Activated T-cell treated with anti-CD3 and anti-CD28 coated beads, Interleukin-2, amount 50 U/mL, for 4 hours (primary cell): ENCODE measurements around the gene AIF1L. TPM values are rescaled to one million over a fixed set of nuclear protein-coding genes. Genes with fewer than 3 reads are reported as not detected.

Experiments used
- ATAC-seq, 2 donors: fragments of 200-7000 bp; cut with Tn5 transposase; one replicate each; pipeline ENCODE4 v1.10.0; 2021
- DNase-seq: peaks from one replicate; pipeline ENCODE4 v3.0.0-alpha.2; 2020
- H3K27me3 Mint-ChIP-seq: one replicate; pipeline ENCODE4 v1.8.0; 2021; ENCODE audit warnings: low read depth, mixed read lengths
- H3K36me3 Mint-ChIP-seq: one replicate; pipeline ENCODE4 v1.8.0; 2022; ENCODE audit warnings: mixed read lengths; ENCODE audit not compliant: insufficient read depth
- H3K4me1 Mint-ChIP-seq: one replicate; pipeline ENCODE4 v1.8.0; 2021; ENCODE audit warnings: low read depth, mixed read lengths
- H3K4me3 Mint-ChIP-seq: one replicate; pipeline ENCODE4 v1.8.0; 2021; ENCODE audit warnings: mild to moderate bottlenecking, moderate library complexity, mixed read lengths
- H3K9me3 Mint-ChIP-seq: one replicate; pipeline ENCODE4 v1.8.0; 2021; ENCODE audit warnings: mixed read lengths
- total RNA-seq, 3 donors: library from RNA; stranded (reverse); gene quantifications; one replicate each; pipeline ENCODE4 v1.2.1, GENCODE V29; 2021

The AIF1L gene
- 1 to 10 TPM in 1 of 3 donors, under 1 TPM in 2; 0.13 to 2.0 (median 0.27) TPM for total RNA-seq

DNA sequence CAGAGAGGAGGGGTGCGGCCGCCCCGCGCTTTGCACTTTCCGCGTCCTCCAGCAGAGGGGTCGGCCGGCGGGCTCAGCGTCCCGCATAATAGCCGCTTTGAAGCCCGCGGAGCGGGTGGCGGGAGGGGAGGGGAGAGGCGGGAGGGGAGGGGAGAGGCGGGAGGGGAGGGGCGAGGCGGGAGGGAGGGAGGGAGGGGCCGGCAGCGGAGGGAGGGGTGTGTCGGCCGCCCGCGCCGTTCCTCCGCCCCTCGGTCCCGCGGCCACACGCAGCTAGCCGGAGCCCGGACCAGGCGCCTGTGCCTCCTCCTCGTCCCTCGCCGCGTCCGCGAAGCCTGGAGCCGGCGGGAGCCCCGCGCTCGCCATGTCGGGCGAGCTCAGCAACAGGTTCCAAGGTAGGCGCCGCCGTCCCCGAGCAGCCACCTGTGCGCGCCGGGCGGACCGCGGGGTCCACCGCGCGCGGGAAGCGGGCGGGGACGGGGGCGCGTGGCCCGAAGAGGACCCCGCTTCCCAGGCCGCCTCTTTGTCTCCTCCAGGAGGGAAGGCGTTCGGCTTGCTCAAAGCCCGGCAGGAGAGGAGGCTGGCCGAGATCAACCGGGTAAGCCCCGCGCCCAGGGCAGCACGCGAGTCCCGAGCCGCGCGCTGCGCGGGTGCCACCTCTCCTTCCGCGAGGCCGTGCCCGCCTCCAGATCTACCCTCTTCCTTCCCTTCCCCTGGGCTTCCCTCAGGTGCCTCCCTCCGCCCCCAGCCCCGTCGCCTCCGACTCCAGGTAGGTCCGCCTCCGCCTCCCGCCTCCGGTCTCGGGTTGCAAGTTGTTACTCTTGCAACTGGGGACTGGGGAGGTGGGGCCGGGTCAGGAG is at the start of gene AIF1L:
Gene AIF1L (plus strand): TSS at position 263 of the 857 bp plus-strand sequence. CDS start 99 bp downstream, at position 362.
- peak; percentile 18 for DNase-seq
- peaks cover 33% of the 10 kb centered on the region for H3K27me3 Mint-ChIP-seq
- H3K4me1 Mint-ChIP-seq = peaks cover 11% of the 10 kb centered on the region
- H3K9me3 Mint-ChIP-seq = no peaks in the 10 kb centered on the region
- no peaks in the 10 kb centered on the region for H3K36me3 Mint-ChIP-seq
- ATAC-seq = peak; percentile 61 to 62
- H3K4me3 Mint-ChIP-seq = peak within 1 kb of the TSS; percentile 62

DNA sequence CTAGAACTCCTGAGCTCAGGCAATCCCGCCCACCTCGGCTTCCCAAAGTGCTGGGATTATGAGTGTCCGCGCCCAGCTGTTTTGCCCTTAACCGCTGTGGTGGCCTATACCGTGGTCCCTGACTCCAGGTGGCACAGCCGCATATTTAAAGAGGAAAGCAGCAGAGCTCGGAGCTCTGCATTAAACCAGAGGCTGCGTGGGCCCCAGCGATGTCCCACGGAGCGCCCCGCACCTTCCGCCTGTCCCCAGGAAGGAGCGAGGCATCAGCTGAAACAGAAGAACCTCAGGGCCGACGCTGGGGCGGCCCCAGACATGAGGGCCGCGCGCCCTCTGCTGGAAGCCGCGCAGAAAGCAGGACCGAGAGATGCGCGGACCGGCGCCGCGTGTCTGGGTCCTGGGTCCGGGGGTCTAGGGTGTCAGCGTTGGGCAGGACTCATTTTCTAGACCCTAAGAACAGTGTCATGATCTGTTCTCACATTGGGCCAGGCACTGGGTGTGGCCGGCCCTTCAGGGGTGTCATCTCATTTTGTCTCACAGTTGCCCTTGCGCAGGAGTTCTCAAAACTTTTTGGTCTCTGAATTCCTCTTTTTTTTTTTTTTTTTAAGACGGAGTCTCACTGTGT is 49.6 kb upstream of the AIF1L start:
- ATAC-seq (peak; percentile 90), DNase-seq (peak; percentile 64)
- H3K9me3 Mint-ChIP-seq = no peaks in the 10 kb centered on the region
- peaks cover 4% of the 10 kb centered on the region for H3K4me1 Mint-ChIP-seq
- no peaks in the 10 kb centered on the region for H3K27me3 Mint-ChIP-seq
- peak overlapping the region; percentile 36 for H3K4me3 Mint-ChIP-seq
- H3K36me3 Mint-ChIP-seq = no peaks in the 10 kb centered on the region

DNA sequence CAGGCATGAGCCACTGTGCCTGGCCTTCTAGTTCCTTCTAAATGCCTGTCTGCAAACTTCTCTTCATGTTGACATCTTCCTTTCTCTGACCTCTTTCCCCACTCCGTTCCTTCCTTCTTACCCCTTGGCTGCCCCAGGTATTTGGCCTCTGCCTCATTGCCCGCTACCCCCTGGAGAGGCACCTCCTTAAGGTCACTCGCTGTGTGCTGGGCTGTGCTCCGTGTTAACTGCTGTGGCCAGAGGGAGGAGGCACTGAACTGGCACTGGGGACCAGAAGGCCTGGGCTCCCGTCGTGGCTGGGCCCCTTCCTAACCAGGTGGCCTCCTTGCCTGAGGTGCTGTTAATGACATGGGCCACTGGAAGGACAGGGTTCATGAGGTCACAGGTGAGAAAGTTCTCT is 48.0 kb upstream of the AIF1L start:
- Mint-ChIP-seq H3K4me3 (no peak overlapping the region), H3K36me3 (no peaks in the 10 kb centered on the region), H3K27me3 (no peaks in the 10 kb centered on the region), H3K4me1 (peaks cover 4% of the 10 kb centered on the region), H3K9me3 (no peaks in the 10 kb centered on the region)
- ATAC-seq (no peak), DNase-seq (no peak)

DNA sequence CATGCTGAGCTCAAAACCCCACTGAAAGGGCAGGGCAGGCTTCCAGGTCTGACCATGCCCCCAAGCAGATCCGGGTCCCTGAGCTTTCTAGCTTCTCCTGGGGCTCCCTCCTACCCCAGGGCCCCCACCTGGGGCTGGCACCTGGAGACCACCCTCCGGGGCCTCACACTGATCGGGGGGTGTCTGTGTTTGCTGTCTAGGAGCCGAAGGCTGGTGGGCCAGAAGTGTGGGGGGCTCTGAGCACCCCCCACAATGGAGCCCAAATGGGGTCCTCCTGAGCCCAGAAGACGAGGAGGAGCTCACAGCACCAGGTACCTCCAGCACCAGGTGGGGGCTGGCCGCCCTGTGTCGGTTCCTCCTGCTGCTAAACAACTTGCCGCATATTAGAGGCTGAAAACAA is 47.5 kb upstream of the AIF1L start:
- ATAC-seq (no peak), DNase-seq (no peak)
- Mint-ChIP-seq H3K36me3 (no peaks in the 10 kb centered on the region), H3K9me3 (no peaks in the 10 kb centered on the region), H3K4me3 (no peak overlapping the region), H3K27me3 (no peaks in the 10 kb centered on the region), H3K4me1 (peaks cover 4% of the 10 kb centered on the region)

DNA sequence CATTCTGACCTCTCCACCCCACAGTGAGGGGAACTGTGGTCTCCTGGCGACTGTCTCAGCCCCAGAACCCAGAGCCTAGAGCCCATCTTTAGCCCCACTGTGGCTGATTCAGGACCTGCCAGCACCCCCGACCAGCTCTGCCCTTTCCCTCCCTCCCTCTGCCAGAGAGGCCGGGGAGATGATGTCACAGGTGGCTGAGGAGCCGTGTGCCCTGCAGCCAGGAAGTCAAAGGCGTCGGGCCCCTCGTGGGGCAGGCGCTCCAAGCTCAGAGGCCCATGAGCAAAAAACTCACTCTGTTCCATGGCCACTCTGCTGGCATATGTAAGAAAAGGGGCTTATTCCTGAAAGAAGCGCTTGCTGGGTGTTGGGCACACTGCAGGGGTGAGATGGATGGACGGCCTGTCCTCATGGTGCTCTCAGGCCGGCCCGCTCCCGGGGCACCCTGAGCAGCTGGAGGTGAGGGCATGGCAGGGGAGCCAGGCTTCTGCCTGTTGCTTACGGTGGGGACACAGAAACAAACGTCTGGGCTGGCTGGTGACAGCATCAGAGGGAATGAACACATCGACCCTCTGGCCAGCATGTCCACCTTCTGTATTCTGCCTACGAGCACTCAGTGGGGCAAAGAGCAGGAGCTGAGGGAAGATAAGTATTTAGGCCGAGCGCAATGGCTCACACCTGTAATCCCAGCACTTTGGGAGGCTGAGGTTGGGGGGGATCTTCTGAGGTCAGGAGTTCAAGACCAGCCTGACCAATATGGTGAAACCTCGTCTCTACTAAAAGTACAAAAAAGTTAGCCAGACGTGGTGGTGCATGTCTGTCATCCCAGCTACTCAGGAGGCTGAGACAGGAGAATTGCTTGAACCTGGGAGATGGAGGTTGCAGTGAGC is 46.3 kb upstream of the AIF1L start:
- Mint-ChIP-seq H3K9me3 (no peaks in the 10 kb centered on the region), H3K36me3 (no peaks in the 10 kb centered on the region), H3K27me3 (no peaks in the 10 kb centered on the region), H3K4me3 (no peak overlapping the region), H3K4me1 (peaks cover 4% of the 10 kb centered on the region)
- DNase-seq = no peak
- ATAC-seq = no peak

DNA sequence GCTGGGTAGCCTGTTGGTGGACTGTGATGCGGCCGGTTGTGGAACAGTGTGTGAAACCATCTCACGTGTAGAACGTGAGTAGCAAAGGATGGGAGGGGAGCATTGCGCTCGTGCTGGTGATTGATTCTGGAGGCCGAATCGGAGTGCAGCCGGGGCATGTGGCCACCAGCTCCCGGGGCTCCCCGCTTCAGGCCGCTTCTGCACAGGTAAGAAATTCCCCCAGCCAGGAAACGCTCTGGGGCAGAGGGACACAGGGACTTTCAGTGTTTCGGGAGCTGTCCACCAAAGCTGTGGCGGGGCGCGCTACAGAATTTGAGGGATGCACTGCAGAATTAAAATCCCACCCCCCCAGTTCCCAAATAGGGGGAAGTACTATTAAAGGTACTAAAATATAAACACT is 45.5 kb upstream of the AIF1L start:
- ATAC-seq = no peak
- peaks cover 2% of the 10 kb centered on the region for H3K4me1 Mint-ChIP-seq
- H3K9me3 Mint-ChIP-seq = no peaks in the 10 kb centered on the region
- H3K4me3 Mint-ChIP-seq = no peak overlapping the region
- DNase-seq = no peak
- H3K36me3 Mint-ChIP-seq = no peaks in the 10 kb centered on the region
- no peaks in the 10 kb centered on the region for H3K27me3 Mint-ChIP-seq

DNA sequence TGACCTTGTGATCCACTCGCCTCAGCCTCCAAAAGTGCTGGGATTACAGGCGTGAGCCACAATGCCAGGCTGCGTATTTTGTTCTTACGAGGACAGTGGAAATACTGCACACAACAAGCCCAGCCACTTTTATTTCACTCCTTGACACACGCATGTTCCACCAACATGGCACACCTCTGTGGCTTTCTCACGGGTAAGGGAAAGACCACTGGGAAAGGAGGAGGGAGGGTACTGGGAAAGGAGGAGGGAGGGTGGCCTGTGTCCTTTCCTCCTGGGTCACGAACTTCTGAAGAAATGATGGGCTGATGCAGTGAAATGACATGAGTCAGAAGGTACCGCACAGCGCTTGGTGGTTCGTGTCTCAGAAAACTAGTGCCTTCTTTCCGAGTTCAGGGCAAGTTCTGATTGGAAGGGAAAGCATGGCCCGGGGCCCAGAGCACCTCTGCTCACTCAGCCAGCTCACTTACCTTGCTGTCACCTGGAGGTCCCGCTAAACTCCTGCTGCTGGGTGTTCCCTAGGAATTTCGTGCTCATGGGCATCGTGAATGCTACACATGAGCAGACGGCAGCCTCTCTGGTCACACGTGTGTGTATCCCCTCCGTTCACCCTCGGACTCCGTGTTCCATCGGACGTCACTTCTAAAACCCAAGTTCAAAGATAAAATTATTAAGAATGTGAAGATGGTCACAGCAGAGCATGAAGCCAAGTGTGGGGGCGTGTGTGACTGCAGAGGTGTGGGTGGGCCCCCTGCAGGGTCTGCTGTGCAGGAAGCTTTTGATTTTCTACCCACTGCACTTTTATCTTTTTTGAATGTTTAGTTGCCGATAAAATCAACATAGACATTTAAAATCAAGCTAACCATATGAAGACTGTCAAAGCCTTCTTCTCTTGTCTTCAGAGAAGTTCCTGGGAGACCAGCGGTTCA is 44.5 kb upstream of the AIF1L start:
- Mint-ChIP-seq H3K36me3 (no peaks in the 10 kb centered on the region), H3K27me3 (no peaks in the 10 kb centered on the region)
- DNase-seq = no peak

DNA sequence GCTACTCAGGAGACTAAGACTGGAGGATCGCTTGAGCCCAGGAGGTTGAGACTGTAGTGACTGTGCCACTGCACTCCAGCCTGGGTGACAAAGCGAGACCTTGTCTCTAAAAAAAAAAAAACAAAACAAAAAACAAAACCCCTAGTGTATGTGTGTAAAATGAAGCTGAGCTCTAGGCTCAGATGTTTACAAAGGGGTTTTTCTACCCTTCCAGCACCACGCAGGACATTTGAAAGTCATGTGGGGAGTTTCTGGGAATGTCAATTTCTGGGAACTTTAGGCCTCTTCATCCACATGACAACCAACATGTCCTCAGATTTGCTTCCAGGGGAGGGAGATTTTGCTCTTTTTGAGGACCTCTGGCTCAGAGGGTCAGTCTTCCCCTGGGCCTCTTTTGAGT is 42.4 kb upstream of the AIF1L start:
- Mint-ChIP-seq H3K27me3 (no peaks in the 10 kb centered on the region), H3K4me1 (no peaks in the 10 kb centered on the region), H3K4me3 (no peak overlapping the region), H3K9me3 (no peaks in the 10 kb centered on the region), H3K36me3 (no peaks in the 10 kb centered on the region)
- DNase-seq (no peak), ATAC-seq (no peak)

More for the DNA sequence above, 44.5 kb upstream of the AIF1L start:
- Mint-ChIP-seq H3K4me3 (no peak overlapping the region), H3K4me1 (peaks cover under 1% of the 10 kb centered on the region), H3K9me3 (no peaks in the 10 kb centered on the region)
- ATAC-seq = no peak

DNA sequence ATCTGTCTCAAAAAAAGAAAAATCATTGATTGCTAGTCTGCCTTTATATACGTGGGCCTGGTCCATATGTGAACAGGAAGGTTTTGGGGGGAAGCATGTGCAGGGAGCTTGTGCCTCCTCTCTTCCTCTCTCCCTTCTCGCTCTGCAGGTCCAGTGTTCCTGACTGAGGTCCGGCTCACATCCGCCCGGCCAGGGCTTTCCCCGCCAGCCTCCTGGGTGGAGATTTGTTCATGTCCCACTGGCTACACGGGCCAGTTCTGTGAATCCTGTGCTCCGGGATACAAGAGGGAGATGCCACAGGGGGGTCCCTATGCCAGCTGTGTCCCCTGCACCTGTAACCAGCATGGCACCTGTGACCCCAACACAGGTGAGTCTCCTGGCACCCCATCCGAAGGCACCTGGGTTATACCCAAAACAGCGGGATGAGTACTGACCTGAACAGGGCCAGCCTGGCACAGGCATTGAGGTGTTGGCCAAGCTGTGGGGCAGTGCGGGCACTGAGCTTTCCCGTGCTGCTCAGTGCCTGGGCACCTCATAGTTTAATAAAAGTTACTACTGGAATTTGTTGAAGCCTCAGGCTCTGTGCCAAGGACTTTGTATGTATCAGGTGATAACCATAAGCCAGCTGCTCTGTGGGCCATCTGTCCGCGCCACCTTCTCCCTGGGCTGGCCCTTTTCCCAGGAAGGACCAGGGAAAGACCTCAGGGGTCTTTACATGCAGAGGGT is 39.4 kb upstream of the AIF1L start:
- Mint-ChIP-seq H3K36me3 (no peaks in the 10 kb centered on the region), H3K9me3 (no peaks in the 10 kb centered on the region), H3K4me3 (no peak overlapping the region), H3K4me1 (no peaks in the 10 kb centered on the region), H3K27me3 (no peaks in the 10 kb centered on the region)
- ATAC-seq (no peak), DNase-seq (no peak)

DNA sequence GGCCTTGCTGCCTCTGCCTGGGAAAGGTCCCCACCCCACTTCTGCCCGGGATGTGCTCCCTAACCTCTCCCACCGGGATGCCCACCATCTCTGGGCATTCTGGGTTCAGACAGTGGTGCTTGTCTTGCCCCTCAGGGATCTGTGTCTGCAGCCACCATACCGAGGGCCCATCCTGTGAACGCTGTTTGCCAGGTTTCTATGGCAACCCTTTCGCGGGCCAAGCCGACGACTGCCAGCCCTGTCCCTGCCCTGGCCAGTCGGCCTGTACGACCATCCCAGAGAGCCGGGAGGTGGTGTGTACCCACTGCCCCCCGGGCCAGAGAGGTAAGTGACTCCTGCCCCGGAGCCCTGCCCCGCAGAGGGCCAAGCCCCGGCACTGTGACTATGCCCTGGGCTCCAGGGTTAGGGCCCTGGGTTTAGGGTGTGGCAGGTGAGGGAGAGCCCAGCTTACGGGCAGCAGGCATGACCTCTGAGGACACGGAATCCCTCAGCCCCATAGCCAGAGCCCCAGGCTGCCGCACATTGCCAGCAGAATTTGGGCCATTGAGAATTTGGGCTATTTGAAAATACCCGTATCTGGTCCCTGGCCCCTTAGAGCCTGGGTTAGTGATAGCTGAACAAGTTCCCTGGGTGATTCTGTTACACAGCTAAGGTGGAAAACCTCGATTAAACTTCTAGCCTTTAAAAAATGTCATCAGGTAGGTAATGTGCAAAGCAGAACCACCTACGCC is 35.3 kb upstream of the AIF1L start:
- ATAC-seq = no peak
- Mint-ChIP-seq H3K4me1 (no peaks in the 10 kb centered on the region), H3K27me3 (peaks cover 3% of the 10 kb centered on the region), H3K9me3 (no peaks in the 10 kb centered on the region), H3K36me3 (no peaks in the 10 kb centered on the region), H3K4me3 (no peak overlapping the region)
- no peak for DNase-seq

DNA sequence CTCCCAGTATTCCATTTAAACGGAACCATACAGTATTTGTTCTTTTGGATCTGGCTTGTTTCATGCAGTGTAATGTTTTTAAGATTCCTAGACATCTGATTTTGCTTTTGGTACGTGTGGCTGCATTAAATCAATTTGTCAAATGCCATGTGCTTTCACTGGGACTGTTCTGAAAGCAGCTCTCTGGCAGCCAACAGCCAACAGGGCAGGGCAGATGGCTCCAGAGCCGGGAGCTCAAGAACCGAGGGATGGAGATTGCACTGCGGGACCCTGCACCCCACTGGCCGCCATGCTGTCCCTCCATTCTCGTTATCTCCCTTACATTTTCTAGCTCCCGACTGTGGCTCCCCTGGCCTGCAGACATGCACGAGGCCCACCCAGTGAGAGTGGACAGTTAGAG is 33.4 kb upstream of the AIF1L start:
- no peaks in the 10 kb centered on the region for H3K9me3 Mint-ChIP-seq
- ATAC-seq (no peak), DNase-seq (no peak)
- peaks cover 3% of the 10 kb centered on the region for H3K27me3 Mint-ChIP-seq
- H3K4me1 Mint-ChIP-seq = no peaks in the 10 kb centered on the region
- H3K36me3 Mint-ChIP-seq = no peaks in the 10 kb centered on the region
- H3K4me3 Mint-ChIP-seq = no peak overlapping the region

DNA sequence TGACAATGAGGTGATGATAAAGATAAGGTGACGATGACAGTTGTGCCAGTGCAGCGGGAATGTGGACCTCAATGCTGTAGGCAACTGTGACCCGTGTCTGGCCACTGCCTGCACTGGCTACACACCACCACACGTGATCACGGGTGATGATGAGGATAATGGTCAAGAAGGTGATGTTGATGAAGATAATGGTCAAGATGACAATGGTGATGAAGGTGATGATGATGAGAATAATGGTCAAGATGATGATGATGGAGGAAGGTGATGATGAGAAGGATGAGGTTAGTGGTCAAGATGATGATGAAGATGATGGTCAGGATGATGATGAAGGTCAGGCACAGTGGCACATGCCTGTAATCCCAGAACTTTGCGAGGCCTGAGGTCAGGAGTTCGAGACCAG is 30.7 kb upstream of the AIF1L start:
- Mint-ChIP-seq H3K4me1 (no peaks in the 10 kb centered on the region), H3K36me3 (no peaks in the 10 kb centered on the region), H3K4me3 (no peak overlapping the region), H3K9me3 (no peaks in the 10 kb centered on the region), H3K27me3 (peaks cover 3% of the 10 kb centered on the region)
- ATAC-seq = no peak
- no peak for DNase-seq

DNA sequence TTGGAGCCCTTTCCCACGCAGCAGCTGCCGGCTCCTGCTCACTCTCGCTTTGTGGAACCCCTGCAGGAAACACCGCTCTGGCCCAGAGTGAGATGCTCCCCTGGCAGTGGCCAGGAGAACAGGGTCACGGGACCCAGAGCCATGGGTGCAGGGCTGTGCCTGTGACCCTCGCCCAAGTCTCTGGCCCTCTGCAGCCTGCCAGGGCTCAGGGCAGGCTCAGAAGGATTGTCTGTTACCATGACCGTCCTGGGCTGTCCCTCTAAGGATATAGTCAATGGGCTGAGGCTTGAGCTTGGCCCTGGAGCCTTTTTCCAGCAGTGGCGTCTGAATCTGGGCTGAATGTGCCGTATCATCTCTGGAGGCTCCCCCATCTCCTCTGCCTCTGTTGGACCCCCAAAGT is 28.7 kb upstream of the AIF1L start:
- DNase-seq = no peak
- no peak overlapping the region for H3K4me3 Mint-ChIP-seq
- H3K27me3 Mint-ChIP-seq = peaks cover 3% of the 10 kb centered on the region
- no peak for ATAC-seq
- no peaks in the 10 kb centered on the region for H3K36me3 Mint-ChIP-seq
- no peaks in the 10 kb centered on the region for H3K9me3 Mint-ChIP-seq
- H3K4me1 Mint-ChIP-seq = no peaks in the 10 kb centered on the region
